ENCODE results near the gene ATP13A3. TPM values are rescaled to one million over a fixed set of nuclear protein-coding genes. Genes with fewer than 3 reads are reported as not detected.

ATP13A3 gene
- total and polyA plus RNA-seq, 2 experiments from 2014 or later, result 20.0 to 202 TPM

GRCh38 chr3:194485881-194486539, 792 bp downstream of the ATP13A3 start (continued):
- no peak for TF ChIP-seq ETS1 (IDR thresholded peaks at IDR 0.05)
- TF ChIP-seq REST (IDR thresholded peaks at IDR 0.05; ENCODE audit: unreplicated experiment), result no peak
- no peak for TF ChIP-seq NANOG (IDR thresholded peaks at IDR 0.05; ENCODE audit: borderline replicate concordance)

- H2AFZ ChIP-seq, result no peak overlapping the region
- ATAC-seq, result no peak
- no peak for DNase-seq (ENCODE audit: low spot score)
- peaks cover 30% of the 10 kb centered on the region for H4K20me1 ChIP-seq (replicated peaks; ENCODE audit: insufficient read depth)
- H3K79me2 ChIP-seq (replicated peaks; ENCODE audit: insufficient read depth), result peaks cover 61% of the 10 kb centered on the region
- H3K27me3 ChIP-seq (ENCODE audit: insufficient read depth), result peaks cover 7% of the 10 kb centered on the region; the same call in 1 of the 2 replicates
- no peaks in the 10 kb centered on the region for H3F3A ChIP-seq (replicated peaks; ENCODE audit: low read depth)
- H3K4me3 ChIP-seq, result peak overlapping the region; percentile 91
- peaks cover 17% of the 10 kb centered on the region for H3K4me1 ChIP-seq (ENCODE audit: insufficient read depth)
- Mint-ChIP-seq H3K4me1 (peaks cover 26% of the 10 kb centered on the region), H3K27me3 (ENCODE audit: insufficient read depth, low read depth, poor library complexity) (peaks cover 11% of the 10 kb centered on the region), H3K9me3 (no peaks in the 10 kb centered on the region), H3K36me3 (ENCODE audit: low read depth) (peaks cover 43% of the 10 kb centered on the region), H3K27ac (no peak overlapping the region; the same call in 1 of the 2 replicates), H3K4me3 (peak overlapping the region; percentile 88)
- H3K36me3 ChIP-seq (ENCODE audit: insufficient read depth), result peaks cover 8% of the 10 kb centered on the region
- H3K4me2 ChIP-seq, result peak overlapping the region; percentile 91
- no peak overlapping the region for H3K27ac ChIP-seq (ENCODE audit: low read depth)
- H3K9me2 ChIP-seq (ENCODE audit: insufficient read depth), result 0 out of 2 replicates have a peak, but pooled peaks cover 5% of the 10 kb centered on the region
- no peak for TF ChIP-seq JUNB (IDR thresholded peaks at IDR 0.05; ENCODE audit: unreplicated experiment)
- TF ChIP-seq STAT1 (IDR thresholded peaks at IDR 0.05; ENCODE audit: unreplicated experiment), result no peak
- no peak for TF ChIP-seq EZH2phosphoT487 (IDR thresholded peaks at IDR 0.05; ENCODE audit: unreplicated experiment)
- no peak for TF ChIP-seq NANOG (IDR thresholded peaks at IDR 0.05; ENCODE audit: borderline replicate concordance)
- no peak for TF ChIP-seq CTCF (conservative IDR thresholded peaks at IDR 0.05; ENCODE audit: low read depth in 2 of 2)
- TF ChIP-seq REST (IDR thresholded peaks at IDR 0.05; ENCODE audit: unreplicated experiment), result no peak
These were observed 1.3 kb downstream of the ATP13A3 start for GRCh38 chr3:194485468-194485880.
